ENCODE results near the gene HDAC7. TPM values are rescaled to one million over a fixed set of nuclear protein-coding genes. Genes with fewer than 3 reads are reported as not detected.
"Not testable (repeated sequence)": the region's sequence is repeated elsewhere in the genome, so short reads cannot be mapped to it uniquely, and the experiment has no call there.

HDAC7 gene
- total RNA-seq, 1 experiment from 2014 or later: 3.6 TPM

DNA sequence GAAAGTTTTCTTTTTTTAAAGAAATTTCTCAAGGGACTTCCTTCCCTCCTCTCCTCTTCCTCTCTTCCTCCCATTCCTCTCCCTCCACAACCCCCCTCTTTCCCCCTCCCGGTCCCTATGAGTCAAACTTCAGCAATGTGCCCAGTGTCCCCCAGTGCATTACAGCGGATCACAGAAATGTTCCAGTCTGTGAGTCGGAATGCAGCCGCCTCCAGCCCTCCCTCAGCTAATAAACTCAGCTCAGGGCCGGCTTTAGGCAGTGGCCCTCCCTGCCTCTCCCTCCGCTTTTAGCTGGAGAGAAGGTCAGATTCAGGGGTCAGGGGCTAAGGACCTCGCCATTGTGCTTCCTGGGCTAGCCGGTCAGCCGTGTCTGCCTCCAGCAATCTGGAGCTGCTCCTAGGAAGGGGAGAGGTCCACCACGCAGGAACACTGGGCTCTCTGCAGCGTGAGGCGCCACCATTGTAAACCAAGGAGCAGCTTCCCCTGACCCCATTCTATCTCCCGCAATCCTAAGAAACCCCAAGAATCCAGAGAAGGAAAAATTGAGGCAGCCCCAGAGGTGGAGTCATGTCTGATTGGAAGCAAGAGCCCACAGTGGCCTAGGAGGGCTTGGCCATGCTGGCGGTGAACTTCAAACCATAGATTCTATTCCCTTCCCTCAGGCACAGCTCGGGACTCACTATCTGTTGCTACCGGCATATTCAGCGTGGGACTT lies 1.1 kb upstream of the HDAC7 start:
- DNase-seq (ENCODE audit: low read depth, low spot score): peak; percentile 45
- in situ Hi-C loops (cut with HindIII; ENCODE audit: low pct_unique_long_range_greater_than_20kb, low sequenced_read_pairs): no loop called here

DNA sequence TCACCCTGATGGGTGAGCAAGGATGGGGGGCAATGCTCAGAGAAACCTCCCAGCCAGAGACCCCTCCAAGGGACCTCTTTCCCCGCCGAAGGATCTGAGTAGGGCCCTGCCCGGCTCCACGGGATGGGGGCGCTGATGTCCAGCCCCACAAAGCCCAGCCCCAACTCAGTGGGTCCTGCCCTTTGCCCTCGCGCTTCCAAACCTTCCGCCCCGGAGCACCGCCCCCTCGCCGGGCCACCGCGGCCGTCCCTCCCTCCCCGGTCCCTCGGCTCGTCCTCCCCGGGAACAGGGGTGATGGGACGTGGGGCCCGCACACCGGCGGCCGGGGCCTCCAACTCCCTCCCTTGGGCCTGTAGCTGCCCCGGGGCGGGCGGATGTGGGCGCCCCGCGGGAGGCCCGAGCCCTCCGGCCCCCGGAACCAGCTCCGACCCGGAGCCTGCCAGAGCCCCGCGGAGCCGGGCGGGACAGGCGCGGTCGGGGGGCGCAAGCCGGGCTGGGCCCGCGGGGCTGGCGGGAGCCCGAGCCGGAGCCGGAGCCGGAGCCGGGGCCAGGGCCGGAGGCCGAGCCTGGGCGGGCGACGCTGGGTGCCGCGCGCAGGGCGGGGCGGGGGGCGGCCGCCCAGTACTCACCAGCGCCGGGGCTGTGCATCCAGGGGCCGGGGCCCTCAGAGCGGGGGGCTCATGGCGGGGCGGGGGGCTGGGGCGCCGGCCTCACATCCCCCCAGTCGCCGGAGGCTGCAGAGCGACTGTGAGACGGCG lies 386 bp downstream of the HDAC7 start:
- in situ Hi-C loops (cut with HindIII; ENCODE audit: low pct_unique_long_range_greater_than_20kb, low sequenced_read_pairs): no loop called here
- DNase-seq (ENCODE audit: low read depth, low spot score): peak; percentile 33

DNA sequence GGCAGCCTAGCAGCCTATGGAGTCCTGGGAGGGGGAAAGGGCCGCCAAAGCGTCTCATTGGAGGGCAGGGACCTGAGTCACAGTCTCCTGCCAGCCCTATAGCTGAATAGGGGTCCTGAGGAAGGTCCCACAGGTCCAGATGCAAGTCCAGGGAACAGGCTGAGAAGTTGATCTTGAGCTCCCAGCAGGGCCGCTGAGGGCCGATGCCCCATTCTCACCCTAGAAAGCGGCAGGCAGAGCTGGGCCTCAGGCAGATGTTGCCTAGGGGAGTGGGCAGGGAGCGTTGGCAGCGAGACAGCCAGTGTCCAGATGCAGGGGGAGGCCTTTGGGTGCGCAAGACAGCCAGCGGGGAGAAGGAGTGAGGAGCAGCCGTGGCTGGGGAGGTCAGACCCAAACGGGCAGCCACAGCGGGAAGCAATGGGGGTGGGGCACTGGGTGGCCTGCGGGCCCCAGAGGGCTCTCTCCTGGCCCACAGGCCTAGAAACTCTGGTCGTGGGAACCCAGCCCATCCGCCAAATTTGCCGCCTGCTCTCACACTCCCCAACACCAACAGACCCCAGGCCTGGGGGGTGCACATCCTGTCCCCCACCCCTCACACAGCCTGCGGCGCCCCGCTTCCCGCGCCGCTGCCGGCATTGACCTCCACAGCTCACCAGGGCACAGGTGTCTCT lies 1.1 kb downstream of the HDAC7 start:
- no peak for DNase-seq (ENCODE audit: low read depth, low spot score)
- in situ Hi-C loops (cut with HindIII; ENCODE audit: low pct_unique_long_range_greater_than_20kb, low sequenced_read_pairs): no loop called here

DNA sequence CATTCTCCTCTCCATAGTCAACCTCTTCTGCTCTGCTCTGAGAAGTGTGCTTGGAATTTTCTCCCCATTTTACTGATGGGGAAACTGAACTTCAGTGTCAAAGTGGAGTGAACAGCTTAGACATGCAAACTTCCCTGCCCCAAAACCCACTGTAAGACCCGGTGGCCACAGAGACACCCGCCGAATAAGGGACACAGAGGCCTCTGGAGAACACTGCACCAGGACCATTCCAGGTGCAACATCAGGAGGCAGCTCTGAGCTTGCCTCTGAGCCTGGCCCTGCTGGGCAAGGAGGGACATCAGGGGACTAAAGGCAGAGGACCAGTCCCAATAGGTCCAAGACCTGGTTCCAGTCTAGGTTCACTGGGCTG lies 1.7 kb downstream of the HDAC7 start:
- DNase-seq (ENCODE audit: low read depth, low spot score): no peak
- in situ Hi-C loops (cut with HindIII; ENCODE audit: low pct_unique_long_range_greater_than_20kb, low sequenced_read_pairs): no loop called here

DNA sequence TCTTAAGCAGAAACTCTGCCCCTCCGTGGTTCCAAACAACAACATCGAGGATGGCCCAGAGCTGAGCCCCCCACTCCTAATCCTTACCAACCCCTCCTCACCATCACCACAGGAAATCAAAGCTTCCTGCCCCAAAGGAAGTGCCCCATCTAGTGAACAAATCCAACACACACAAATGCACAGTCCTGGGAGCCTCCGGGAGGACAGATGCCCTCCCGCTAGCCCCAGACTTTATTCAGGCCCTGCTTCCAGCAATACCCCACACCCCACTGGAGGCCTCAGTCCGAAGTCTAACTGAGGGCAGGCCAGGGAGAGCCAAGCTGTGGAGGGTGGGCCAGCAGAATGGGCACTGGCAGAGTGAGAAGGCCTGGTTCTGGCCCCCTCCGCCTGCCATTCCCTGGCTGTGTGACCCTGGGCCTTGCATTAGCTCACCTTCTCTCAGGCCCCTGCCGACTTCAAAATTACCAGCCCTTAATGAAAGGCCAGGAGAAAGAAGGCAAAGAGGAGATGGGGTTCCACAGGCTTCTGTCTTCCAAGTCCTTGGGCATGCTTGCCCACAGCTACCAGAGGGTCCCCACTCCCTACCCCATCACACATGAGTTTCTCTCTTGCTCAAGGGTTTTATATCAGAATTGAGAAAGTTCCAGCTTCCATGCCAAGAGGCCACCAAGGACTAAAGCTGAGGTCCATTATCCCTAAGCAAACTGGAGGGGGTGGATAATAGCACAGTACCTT lies 2.3 kb downstream of the HDAC7 start:
- in situ Hi-C loops (cut with HindIII; ENCODE audit: low pct_unique_long_range_greater_than_20kb, low sequenced_read_pairs): no loop called here
- no peak for DNase-seq (ENCODE audit: low read depth, low spot score)

DNA sequence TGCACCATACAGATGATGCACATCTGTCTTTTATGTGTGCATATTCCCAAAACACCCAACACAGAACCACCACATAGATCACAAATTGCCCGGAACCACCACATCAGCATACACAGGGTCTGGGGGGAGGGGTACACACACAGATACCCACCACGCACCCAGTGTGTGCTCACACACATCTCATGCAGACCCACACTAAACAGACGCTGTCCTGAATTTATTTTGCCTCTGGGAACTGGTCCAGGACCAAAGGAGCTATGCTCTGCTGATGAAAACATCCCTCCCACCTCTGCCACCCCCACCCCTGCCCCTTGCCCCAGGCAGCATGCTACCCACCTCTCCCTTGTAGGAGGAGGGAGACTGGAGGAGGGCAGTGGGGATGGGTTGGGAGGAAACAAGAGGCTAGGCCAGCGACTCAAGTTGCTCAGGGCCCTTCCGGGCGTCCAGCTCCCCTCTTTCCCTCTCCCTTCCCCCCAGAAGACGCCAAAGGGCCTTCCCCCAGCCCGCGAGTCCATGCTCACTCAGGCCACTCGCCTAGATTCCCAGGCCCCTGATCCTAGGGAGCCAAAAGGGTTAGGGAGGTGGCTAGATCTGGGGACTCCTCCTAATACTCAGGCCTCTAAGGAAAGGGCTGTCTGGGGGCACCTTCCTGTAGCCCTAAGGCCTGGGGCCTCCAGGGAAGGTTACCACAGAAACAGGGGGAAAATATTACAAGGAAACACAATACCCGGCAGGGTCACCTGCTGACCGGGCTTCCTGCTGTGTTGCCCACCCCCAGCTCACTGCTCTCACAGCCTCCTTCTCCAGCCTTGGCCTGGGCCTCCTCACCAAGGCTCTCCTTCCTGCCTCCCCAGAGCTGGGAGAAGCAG lies 3.1 kb downstream of the HDAC7 start:
- in situ Hi-C loops (cut with HindIII; ENCODE audit: low pct_unique_long_range_greater_than_20kb, low sequenced_read_pairs): no loop called here

DNA sequence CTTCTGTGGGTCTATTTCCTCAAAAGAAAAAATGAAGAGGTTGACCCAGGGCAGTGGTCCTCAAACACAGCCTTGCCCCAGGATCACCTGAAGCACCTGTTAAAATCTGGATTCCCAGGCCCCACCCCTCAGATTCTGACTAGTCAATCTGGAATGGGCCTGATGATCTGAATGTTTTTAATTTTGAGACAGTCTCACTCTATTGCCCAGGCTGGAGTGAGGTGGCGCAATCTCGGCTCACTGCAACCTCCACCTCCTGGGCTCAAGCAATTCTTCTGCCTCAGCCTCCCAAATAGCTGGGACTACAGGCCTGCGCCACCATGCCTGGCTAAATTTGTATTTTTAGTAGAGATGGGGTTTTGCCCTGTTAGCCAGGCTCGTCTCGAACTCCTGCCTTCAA lies 4.3 kb downstream of the HDAC7 start:
- DNase-seq (ENCODE audit: low read depth, low spot score); in situ Hi-C loops (cut with HindIII; ENCODE audit: low pct_unique_long_range_greater_than_20kb, low sequenced_read_pairs): not testable (repeated sequence)

More for the DNA sequence above, 3.1 kb downstream of the HDAC7 start:
- DNase-seq (ENCODE audit: low read depth, low spot score): no peak

DNA sequence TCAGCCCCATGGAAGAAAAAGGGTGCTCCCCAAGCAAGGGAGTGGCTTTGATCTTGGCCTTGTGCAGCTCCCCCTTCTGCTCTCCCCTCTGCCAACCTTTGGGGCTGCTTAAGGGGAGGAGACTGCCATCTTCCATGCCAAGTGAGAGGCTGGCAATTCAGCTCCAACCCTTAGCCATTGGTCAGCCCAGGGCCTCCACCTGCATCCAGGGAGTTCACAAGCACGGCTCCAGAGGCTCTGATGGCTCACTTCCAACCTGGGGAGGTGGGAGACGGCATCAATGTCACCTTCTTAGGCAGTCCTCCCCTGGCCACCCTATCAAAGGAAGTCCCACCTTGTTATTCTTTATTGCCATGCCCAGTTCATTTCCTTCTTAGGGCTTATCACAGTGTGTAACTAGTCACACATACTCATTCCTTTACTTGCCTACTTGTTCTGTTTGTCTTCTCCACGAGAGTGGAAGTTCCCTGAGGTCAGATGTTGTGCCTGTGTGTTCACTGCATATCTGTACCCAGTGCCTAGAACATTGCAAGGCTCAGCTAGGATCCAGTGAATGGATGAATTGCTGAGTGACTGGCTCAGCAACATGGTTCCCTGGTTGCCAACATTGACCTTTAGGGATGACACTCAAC lies 5.0 kb downstream of the HDAC7 start:
- in situ Hi-C loops (cut with HindIII; ENCODE audit: low pct_unique_long_range_greater_than_20kb, low sequenced_read_pairs): no loop called here
- no peak for DNase-seq (ENCODE audit: low read depth, low spot score)

DNA sequence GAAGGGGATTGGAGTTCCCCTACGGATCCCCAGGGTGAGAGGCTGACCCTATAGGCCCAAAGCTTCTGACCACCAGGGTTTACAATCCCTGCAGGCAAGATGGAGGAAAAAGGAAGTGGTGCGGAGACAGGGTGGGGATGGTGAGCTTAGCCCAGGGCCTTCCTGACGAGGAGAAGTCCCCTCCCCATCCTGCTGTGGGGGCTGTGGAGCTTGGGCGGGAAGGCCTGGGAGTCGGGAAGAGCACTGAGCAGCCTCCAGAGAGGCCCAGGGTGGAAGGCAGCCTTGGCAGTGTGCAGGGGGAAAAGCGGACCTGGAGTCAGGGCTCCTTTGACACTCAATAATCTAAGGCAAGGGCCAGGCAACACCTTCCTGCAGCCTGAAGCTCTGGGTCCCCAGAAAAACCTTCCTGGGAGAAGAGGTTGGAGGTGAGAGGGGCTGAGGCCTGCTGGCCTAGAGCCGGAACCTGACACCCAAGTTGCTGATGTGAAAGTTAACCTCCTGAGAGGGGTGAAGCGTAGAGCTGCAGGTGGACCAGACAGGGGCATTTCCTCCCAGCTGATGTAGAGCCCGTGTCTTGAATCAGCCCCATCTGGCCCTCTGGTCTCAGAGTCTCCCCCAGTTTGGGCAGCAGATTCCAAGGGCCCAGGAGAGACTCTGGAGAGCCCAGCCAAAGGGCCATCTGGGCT lies 6.0 kb downstream of the HDAC7 start:
- DNase-seq (ENCODE audit: low read depth, low spot score): no peak
- in situ Hi-C loops (cut with HindIII; ENCODE audit: low pct_unique_long_range_greater_than_20kb, low sequenced_read_pairs): no loop called here

DNA sequence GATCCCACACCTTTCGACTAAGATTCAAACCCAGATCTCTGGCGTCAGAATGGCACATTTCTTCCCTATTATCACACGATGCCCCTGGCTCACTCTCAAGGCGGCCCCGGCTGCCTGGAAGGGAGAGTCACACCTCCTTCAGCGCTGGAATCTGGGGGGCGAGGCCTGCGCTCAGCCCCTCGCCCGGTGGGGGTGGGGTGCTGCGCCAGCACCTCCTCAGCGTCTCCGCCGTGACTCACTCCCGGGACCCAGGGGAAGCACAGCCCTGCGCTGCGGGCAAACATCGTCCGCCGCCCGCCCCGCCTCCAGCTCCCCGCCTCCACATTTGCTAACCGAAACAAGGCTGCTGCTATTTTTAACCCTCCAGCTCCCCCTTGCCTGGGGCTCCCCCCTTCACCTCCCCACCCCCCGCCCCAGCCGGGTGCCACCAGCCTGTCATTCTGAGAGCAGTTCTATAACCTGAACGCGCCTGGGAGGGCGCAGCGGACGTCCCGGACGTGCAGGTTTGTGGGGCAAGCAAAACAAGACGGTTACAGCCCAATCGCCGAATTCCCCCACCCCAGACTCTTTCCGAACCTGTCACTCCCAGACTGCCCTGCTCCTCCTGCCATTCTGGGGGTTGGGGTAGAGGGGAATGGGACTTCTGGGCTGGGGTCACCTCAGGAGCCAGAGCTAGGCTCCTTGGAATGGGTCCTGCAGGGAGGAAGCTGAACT lies 6.7 kb downstream of the HDAC7 start:
- no peak for DNase-seq (ENCODE audit: low read depth, low spot score)
- in situ Hi-C loops (cut with HindIII; ENCODE audit: low pct_unique_long_range_greater_than_20kb, low sequenced_read_pairs): no loop called here

DNA sequence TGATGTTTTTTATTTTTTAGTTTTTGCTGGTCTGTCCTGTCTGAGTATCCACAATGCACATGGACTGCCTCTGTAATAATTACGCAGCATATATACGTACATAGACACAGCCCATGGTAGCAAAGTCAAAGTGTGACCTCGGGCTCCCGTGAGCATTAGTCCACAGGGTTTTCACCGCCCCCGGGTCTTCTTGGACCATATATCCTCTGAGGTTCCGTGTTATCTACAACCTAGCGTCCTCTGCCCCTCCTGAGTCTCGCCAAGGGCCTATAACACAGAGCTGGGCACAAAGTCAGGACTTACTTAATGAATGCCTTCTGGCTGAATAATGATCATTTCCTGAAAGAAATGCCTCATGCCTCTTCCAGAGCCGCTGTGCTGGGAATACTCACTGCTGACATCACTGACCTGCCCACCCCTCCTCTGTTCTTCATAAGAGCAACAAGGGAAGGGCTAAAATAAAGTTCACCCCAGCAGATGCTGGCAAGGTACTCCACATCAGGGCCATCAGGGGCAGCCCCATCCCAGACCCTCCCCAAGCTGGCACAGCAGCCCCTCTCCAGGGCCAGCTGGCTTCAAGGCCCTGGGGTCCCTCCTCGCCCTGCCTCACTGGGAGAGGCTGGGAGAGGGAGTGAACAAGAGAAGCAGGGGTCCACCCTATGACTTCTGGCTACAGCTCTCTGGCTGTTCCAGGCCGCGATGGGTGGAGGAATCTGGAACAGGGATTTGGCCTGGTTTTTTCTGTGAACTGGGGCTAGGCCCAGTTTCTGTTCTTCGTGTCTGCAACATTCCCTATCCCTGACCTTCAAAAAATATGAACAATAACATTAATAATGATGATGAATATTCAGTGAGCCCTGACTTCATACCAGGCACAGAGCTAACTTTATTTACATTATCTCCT lies 7.9 kb downstream of the HDAC7 start:
- DNase-seq (ENCODE audit: low read depth, low spot score): no peak
- in situ Hi-C loops (cut with HindIII; ENCODE audit: low pct_unique_long_range_greater_than_20kb, low sequenced_read_pairs): no loop called here

DNA sequence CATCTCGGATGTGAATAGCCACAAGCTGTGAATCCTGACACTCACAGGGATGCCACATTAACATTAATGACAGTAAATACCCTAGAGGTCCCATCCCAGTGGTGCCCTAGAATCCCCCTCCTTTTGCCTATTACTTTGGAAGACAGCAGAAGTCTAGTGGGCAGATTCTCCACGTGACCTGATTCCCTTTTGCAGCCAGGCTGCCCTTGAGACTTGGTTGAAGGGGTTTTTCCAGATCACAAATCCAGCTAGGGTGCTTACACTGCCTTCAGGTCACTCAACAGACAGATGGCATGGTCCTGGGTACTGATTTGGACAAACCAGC lies 8.7 kb downstream of the HDAC7 start:
- in situ Hi-C loops (cut with HindIII; ENCODE audit: low pct_unique_long_range_greater_than_20kb, low sequenced_read_pairs): no loop called here
- DNase-seq (ENCODE audit: low read depth, low spot score): no peak

DNA sequence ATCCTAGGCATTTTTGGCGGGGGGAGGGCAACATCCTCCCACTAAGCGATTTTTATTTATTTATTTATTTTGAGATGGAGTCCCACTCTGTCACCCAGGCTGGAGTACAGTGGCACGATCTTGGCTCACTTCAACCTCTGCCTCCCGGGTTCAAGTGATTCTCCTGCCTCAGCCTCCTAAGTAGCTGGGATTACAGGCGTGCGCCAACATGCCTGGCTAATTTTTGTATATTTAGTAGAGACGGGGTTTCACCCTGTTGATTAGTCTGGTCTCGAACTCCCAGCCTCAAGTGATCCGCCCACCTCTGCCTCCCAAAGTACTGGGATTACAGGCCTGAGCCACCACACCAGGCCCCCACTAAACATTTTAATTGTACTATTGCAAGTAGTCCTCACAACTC lies 10.2 kb downstream of the HDAC7 start:
- not testable (repeated sequence) for DNase-seq (ENCODE audit: low read depth, low spot score)

DNA sequence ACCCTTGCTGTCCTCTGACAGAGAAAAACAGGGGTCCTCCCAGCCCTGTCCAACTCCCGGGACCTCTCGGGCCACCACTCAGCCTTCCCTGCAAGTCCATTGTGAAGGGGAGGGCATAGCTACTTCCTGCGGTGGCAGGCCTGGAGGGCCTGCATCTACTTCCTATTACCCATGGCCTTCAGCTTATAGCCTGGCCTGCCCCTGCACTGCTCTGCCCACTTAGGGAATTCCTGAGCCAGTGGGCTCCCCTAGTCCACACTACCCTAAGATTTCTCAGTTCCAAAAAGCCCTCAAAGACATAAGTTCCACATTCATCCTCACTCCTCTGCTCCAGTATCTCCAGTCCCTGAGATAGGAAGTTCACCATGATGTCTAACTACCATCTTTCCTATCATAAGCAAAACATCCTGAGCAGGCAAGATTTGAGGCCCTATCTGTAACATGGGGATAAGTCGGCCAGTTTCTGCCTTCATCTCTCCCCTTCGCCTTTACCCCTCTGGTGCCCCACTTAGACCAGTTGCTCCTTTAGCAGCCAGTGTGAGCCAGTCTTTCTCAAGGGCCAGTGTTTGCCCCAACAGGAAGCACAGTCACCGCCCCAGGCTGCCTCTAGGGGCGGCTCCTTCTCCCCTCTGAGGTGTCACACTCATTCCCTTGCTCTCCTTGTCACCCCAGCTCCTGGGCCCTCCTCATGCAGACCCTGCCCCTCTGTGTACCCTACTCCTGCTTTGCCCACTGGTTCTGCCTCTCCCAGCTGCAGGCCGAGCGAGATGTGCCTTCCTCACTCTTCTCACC lies 10.9 kb downstream of the HDAC7 start:
- DNase-seq (ENCODE audit: low read depth, low spot score): no peak
- in situ Hi-C loops (cut with HindIII; ENCODE audit: low pct_unique_long_range_greater_than_20kb, low sequenced_read_pairs): no loop called here

More for the DNA sequence above, 10.2 kb downstream of the HDAC7 start:
- in situ Hi-C loops (cut with HindIII; ENCODE audit: low pct_unique_long_range_greater_than_20kb, low sequenced_read_pairs): not testable (repeated sequence)
